Vagina (tissue), 2 donors: ENCODE data around the gene MPPED1. TPM values are rescaled to one million over a fixed set of nuclear protein-coding genes. Genes with fewer than 3 reads are reported as not detected.

Experiments used
- DNase-seq, 2 donors: peaks; one replicate each; pipeline ENCODE4 v3.0.0-alpha.2; 2017; ENCODE audit errors: extremely low spot score in 2 of 2
- H3K27ac ChIP-seq: fragments of 200-600 bp; sonication (generic); one replicate; pipeline ENCODE4 v1.5.1; 2019
- H3K27me3 ChIP-seq: fragments of 200-600 bp; sonication (generic); one replicate; pipeline ENCODE4 v1.5.1; 2019
- H3K36me3 ChIP-seq, 2 donors: fragments of 200-600 bp; sonication (generic); one replicate each; pipeline ENCODE4 v1.5.1; 2017 to 2019
- H3K4me1 ChIP-seq: fragments of 200-600 bp; sonication (generic); one replicate; pipeline ENCODE4 v1.5.1; 2019
- H3K4me3 ChIP-seq, 2 donors: fragments of 200-600 bp; sonication (generic); 1 replicate in 1 of 2; 2 replicates in 1 of 2; pipeline ENCODE4 v1.5.1; 2016 to 2019
- H3K9me3 ChIP-seq: fragments of 200-600 bp; sonication (generic); one replicate; pipeline ENCODE4 v1.5.1; 2019
- CTCF ChIP-seq, 3 experiments: fragments of 450-650 bp in 2 of 3; fragments of 200-600 bp in 1 of 3; sonication (generic) in 1 of 3; IDR thresholded peaks; one replicate each; pipeline ENCODE4 v1.5.1; 2017 to 2019; ENCODE audit warnings: antibody characterized with exemption in 3 of 3, mild to moderate bottlenecking in 2 of 3, moderate library complexity in 2 of 3
- POLR2A ChIP-seq, 2 donors: fragments of 450-650 bp; IDR thresholded peaks; one replicate each; pipeline ENCODE4 v1.6.1; 2017; ENCODE audit warnings: antibody characterized with exemption in 2 of 2, mild to moderate bottlenecking in 2 of 2, moderate library complexity in 2 of 2
- POLR2AphosphoS5 ChIP-seq, 2 donors: sonication (generic); formaldehyde crosslinking; IDR thresholded peaks; one replicate each; pipeline ENCODE4 v1.9.0; 2017; ENCODE audit warnings: antibody characterized with exemption in 2 of 2, mild to moderate bottlenecking in 2 of 2, low read depth in 1 of 2; ENCODE audit not compliant: insufficient read depth in 1 of 2
- intact Hi-C: fragments of 100-400 bp; cut with DNase I; formaldehyde crosslinking; loops from one replicate; pipeline ENCODE4 v1.15.1; 2023
- total RNA-seq: library from RNA; depleted of rRNA; stranded (reverse); fragments of >200 nt; gene quantifications from one replicate; pipeline ENCODE4 v1.2.3, GENCODE V29; 2016

The MPPED1 gene
- total RNA-seq, 1 donor from 2014 or later, result 0.49 TPM

- intact Hi-C loops, result no loop called here
- H3K27ac ChIP-seq, result no peak overlapping the region
- no peaks in the 10 kb centered on the region for H3K27me3 ChIP-seq
- no peaks in the 10 kb centered on the region for H3K4me1 ChIP-seq
- no peak for TF ChIP-seq POLR2A (IDR thresholded peaks at IDR 0.05)
- TF ChIP-seq POLR2AphosphoS5 (IDR thresholded peaks at IDR 0.05; ENCODE audit: insufficient read depth in 1 of 2, low read depth in 1 of 2), result no peak
- no peak for TF ChIP-seq CTCF (IDR thresholded peaks at IDR 0.05)
- H3K4me3 ChIP-seq, result no peak overlapping the region
- H3K36me3 ChIP-seq, result no peaks in the 10 kb centered on the region
- no peak for DNase-seq
- no peaks in the 10 kb centered on the region for H3K9me3 ChIP-seq
These were observed 35.6 kb downstream of the MPPED1 start for GRCh38 chr22:43447380-43447779.

DNA sequence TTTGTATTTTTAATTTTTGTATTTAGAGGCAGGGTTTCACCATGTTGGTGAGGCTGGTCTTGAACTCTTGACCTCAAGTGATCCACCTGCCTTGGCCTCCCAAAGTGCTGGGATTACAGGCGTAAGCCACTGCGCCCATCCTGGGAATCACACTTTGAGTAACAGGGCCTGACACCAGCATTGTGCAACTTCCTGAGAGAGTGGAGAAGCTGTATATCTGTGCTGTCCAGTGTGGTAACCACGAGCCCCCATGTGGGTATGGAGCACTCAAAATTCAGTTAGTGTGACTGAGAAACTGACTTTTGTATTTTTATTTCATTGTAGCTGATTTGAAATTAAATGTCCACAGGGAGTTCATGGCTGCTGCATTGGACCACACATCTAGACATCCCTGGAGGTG, 36.2 kb downstream of the MPPED1 start:
- Histone ChIP-seq H3K27me3 (no peaks in the 10 kb centered on the region), H3K27ac (no peak overlapping the region), H3K4me3 (no peak overlapping the region), H3K36me3 (no peaks in the 10 kb centered on the region), H3K4me1 (no peaks in the 10 kb centered on the region), H3K9me3 (no peaks in the 10 kb centered on the region)
- no peak for TF ChIP-seq POLR2A (IDR thresholded peaks at IDR 0.05)
- TF ChIP-seq POLR2AphosphoS5 (IDR thresholded peaks at IDR 0.05; ENCODE audit: insufficient read depth in 1 of 2, low read depth in 1 of 2), result no peak
- no peak for TF ChIP-seq CTCF (IDR thresholded peaks at IDR 0.05)
- DNase-seq, result no peak
- intact Hi-C loops, result no loop called here

DNA sequence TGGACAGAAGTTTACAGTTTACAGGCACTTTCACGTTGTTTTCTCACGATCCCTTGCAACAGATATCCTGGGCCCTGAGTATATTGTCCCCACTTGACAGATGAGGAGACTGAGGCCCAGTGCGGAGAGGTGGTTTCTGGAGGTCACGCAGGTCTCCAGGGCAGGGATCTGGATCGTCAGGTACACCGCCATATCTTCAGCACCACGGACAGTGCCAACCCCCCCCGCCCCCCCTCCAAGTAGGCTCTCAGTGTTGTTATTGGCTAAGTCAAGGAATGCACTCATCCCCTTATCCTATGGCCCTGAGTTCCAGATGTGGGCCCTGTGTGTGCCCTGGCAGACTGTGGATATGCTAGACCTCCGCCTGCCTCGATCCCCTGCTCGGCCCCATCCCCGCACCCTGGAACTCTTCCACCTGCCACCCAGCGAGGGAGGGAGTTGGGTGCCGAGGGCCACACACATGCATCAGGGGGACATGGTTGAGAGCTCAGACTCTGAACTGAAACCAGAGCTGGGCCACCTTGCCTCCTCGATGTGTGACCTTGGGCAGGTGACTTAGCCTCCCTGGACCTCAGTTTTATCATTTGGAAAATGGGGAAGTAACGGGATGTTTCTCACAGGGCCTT, 37.5 kb downstream of the MPPED1 start:
- H3K4me1 ChIP-seq, result no peaks in the 10 kb centered on the region
- no peaks in the 10 kb centered on the region for H3K36me3 ChIP-seq
- TF ChIP-seq POLR2AphosphoS5 (IDR thresholded peaks at IDR 0.05; ENCODE audit: insufficient read depth in 1 of 2, low read depth in 1 of 2), result no peak
- no peak for TF ChIP-seq POLR2A (IDR thresholded peaks at IDR 0.05)
- TF ChIP-seq CTCF (IDR thresholded peaks at IDR 0.05), result no peak
- intact Hi-C loops, result no loop called here
- no peaks in the 10 kb centered on the region for H3K27me3 ChIP-seq
- no peak overlapping the region for H3K4me3 ChIP-seq
- no peaks in the 10 kb centered on the region for H3K9me3 ChIP-seq
- H3K27ac ChIP-seq, result no peak overlapping the region
- DNase-seq, result no peak

DNA sequence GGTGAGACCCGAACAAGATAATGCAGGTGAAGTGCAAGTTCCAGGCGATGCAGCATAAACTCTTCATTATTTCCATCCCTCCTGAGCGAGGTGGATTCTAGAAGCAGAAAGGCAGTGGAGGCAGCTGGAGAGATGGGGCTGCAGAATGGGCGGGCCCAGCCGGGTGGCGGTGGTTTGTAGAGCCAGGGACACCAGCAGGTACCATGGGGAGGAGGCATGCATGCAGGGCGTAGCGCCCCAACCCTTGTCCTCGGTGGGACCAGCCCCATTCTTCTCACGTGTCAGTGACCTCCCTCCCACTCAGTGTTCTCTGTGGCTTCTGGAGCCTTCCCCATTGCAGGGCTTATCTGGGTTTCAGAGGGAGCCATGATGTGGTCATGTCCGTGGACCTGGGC, 38.0 kb downstream of the MPPED1 start:
- no peaks in the 10 kb centered on the region for H3K4me1 ChIP-seq
- no peaks in the 10 kb centered on the region for H3K27me3 ChIP-seq
- H3K4me3 ChIP-seq, result no peak overlapping the region
- H3K36me3 ChIP-seq, result no peaks in the 10 kb centered on the region
- intact Hi-C loops, result no loop called here
- H3K27ac ChIP-seq, result no peak overlapping the region
- no peak for DNase-seq
- TF ChIP-seq CTCF (IDR thresholded peaks at IDR 0.05) (no peak), POLR2A (IDR thresholded peaks at IDR 0.05) (no peak), POLR2AphosphoS5 (IDR thresholded peaks at IDR 0.05; ENCODE audit: insufficient read depth in 1 of 2, low read depth in 1 of 2) (no peak)
- no peaks in the 10 kb centered on the region for H3K9me3 ChIP-seq

- no peak for TF ChIP-seq POLR2A (IDR thresholded peaks at IDR 0.05)
- no peak for TF ChIP-seq POLR2AphosphoS5 (IDR thresholded peaks at IDR 0.05; ENCODE audit: insufficient read depth in 1 of 2, low read depth in 1 of 2)
- TF ChIP-seq CTCF (IDR thresholded peaks at IDR 0.05), result no peak
- H3K4me3 ChIP-seq, result no peak overlapping the region
- no peak for DNase-seq
- no peaks in the 10 kb centered on the region for H3K4me1 ChIP-seq
- H3K9me3 ChIP-seq, result no peaks in the 10 kb centered on the region
- intact Hi-C loops, result no loop called here
- H3K27ac ChIP-seq, result no peak overlapping the region
- H3K27me3 ChIP-seq, result no peaks in the 10 kb centered on the region
- H3K36me3 ChIP-seq, result no peaks in the 10 kb centered on the region
These were observed 39.7 kb downstream of the MPPED1 start for GRCh38 chr22:43451371-43452050.
